H9 (cell line): ENCODE measurements around the gene TAGLN3. TPM values are rescaled to one million over a fixed set of nuclear protein-coding genes. Genes with fewer than 3 reads are reported as not detected.

Experiments used
- DNase-seq: peaks from one replicate; pipeline ENCODE4 v3.0.0-alpha.2; 2017
- H2AFZ ChIP-seq: one replicate; pipeline ENCODE4 v1.6.1; 2013; ENCODE audit warnings: mild to moderate bottlenecking, low read length, control low read depth, moderate library complexity
- H2AK5ac ChIP-seq: 2 replicates; pipeline ENCODE4 v1.6.1; 2013; ENCODE audit warnings: low read length, control low read depth, mixed read lengths; ENCODE audit not compliant: insufficient read length
- H2BK120ac ChIP-seq: one replicate; pipeline ENCODE4 v1.6.1; 2013; ENCODE audit warnings: low read depth, mild to moderate bottlenecking, low read length, control low read depth, inconsistent platforms; ENCODE audit not compliant: poor library complexity, severe bottlenecking
- H2BK12ac ChIP-seq: 2 replicates; pipeline ENCODE4 v1.6.1; 2013; ENCODE audit warnings: low read length, control low read depth, mixed read lengths, low read depth; ENCODE audit not compliant: insufficient read length
- H2BK15ac ChIP-seq: 2 replicates; pipeline ENCODE4 v1.6.1; 2013; ENCODE audit warnings: low read depth, low read length, control low read depth
- H2BK20ac ChIP-seq: one replicate; pipeline ENCODE4 v1.6.1; 2013; ENCODE audit warnings: low read depth, mild to moderate bottlenecking, low read length, control low read depth, inconsistent platforms; ENCODE audit not compliant: poor library complexity, severe bottlenecking
- H2BK5ac ChIP-seq: 2 replicates; pipeline ENCODE4 v1.6.1; 2013; ENCODE audit warnings: low read length, control low read depth, mixed read lengths; ENCODE audit not compliant: insufficient read length
- H3K14ac ChIP-seq: 2 replicates; pipeline ENCODE4 v1.6.1; 2013; ENCODE audit warnings: low read length, control low read depth; ENCODE audit not compliant: insufficient read depth
- H3K18ac ChIP-seq: 2 replicates; pipeline ENCODE4 v1.6.1; 2013; ENCODE audit warnings: low read depth, mild to moderate bottlenecking, mixed read lengths, low read length, control low read depth; ENCODE audit not compliant: insufficient read length
- H3K23ac ChIP-seq: 2 replicates; pipeline ENCODE4 v1.6.1; 2013; ENCODE audit warnings: low read length, control low read depth, mixed read lengths, low read depth; ENCODE audit not compliant: insufficient read length
- H3K23me2 ChIP-seq: 2 replicates; pipeline ENCODE4 v1.6.1; 2013; ENCODE audit warnings: low read depth, mild to moderate bottlenecking, mixed read lengths, low read length, control low read depth; ENCODE audit not compliant: insufficient read length, poor library complexity, severe bottlenecking
- H3K27ac ChIP-seq: 2 replicates; pipeline ENCODE4 v1.5.1; 2013; ENCODE audit warnings: low read length, control low read depth, mixed read lengths, low read depth; ENCODE audit not compliant: insufficient read length
- H3K27me3 ChIP-seq: 2 replicates; pipeline ENCODE4 v1.6.1; 2013; ENCODE audit warnings: low read length, control low read depth, inconsistent platforms; ENCODE audit not compliant: insufficient read depth
- H3K4ac ChIP-seq: 2 replicates; pipeline ENCODE4 v1.6.1; 2013; ENCODE audit warnings: low read depth, mild to moderate bottlenecking, control low read depth, inconsistent platforms, low read length, moderate library complexity
- H3K4me1 ChIP-seq: 2 replicates; pipeline ENCODE4 v1.6.1; 2013; ENCODE audit warnings: low read length, control low read depth, inconsistent platforms; ENCODE audit not compliant: insufficient read depth
- H3K4me2 ChIP-seq: 2 replicates; pipeline ENCODE4 v1.6.1; 2013; ENCODE audit warnings: low read length, control low read depth, mixed read lengths; ENCODE audit not compliant: insufficient read length, insufficient read depth
- H3K56ac ChIP-seq: 2 replicates; pipeline ENCODE4 v1.6.1; 2013; ENCODE audit warnings: low read depth, mild to moderate bottlenecking, mixed read lengths, low read length, control low read depth; ENCODE audit not compliant: insufficient read length
- H3K79me1 ChIP-seq: 2 replicates; pipeline ENCODE4 v1.6.1; 2013; ENCODE audit warnings: low read depth, mild to moderate bottlenecking, moderate library complexity, low read length, control low read depth, inconsistent platforms; ENCODE audit not compliant: insufficient read depth, poor library complexity, severe bottlenecking
- H3K79me2 ChIP-seq: 2 replicates; pipeline ENCODE4 v1.6.1; 2013; ENCODE audit warnings: low read length, control low read depth, inconsistent platforms; ENCODE audit not compliant: insufficient read depth
- H3K9ac ChIP-seq: 2 replicates; pipeline ENCODE4 v1.6.1; 2013; ENCODE audit warnings: low read length, control low read depth, mixed read lengths; ENCODE audit not compliant: insufficient read length; ENCODE audit errors: extremely low read depth
- H3K9me3 ChIP-seq: one replicate; pipeline ENCODE4 v1.6.1; 2013; ENCODE audit warnings: low read depth, low read length, inconsistent platforms; ENCODE audit not compliant: control insufficient read depth
- H3T11ph ChIP-seq: one replicate; pipeline ENCODE4 v1.6.1; 2013; ENCODE audit warnings: mild to moderate bottlenecking, low read length, control low read depth, inconsistent platforms
- H4K20me1 ChIP-seq: one replicate; pipeline ENCODE4 v1.6.1; 2013; ENCODE audit not compliant: control insufficient read depth, insufficient read length, insufficient read depth
- H4K5ac ChIP-seq: 2 replicates; pipeline ENCODE4 v1.6.1; 2013; ENCODE audit warnings: low read depth, mild to moderate bottlenecking, mixed read lengths, low read length, control low read depth; ENCODE audit not compliant: insufficient read length
- H4K8ac ChIP-seq: replicated peaks from 2 replicates; pipeline ENCODE4 v1.6.1; 2013; ENCODE audit warnings: low read length, control low read depth, mixed read lengths, low read depth; ENCODE audit not compliant: insufficient read length
- H4K91ac ChIP-seq: 2 replicates; pipeline ENCODE4 v1.6.1; 2013; ENCODE audit warnings: low read depth, mild to moderate bottlenecking, moderate library complexity, mixed read lengths, low read length, control low read depth; ENCODE audit not compliant: insufficient read length
- H3K27ac Mint-ChIP-seq, 3 experiments: 2 replicates in 2 of 3; 3 replicates in 1 of 3; pipeline ENCODE4 v1.8.0; 2020 to 2021; ENCODE audit warnings: mixed read lengths in 3 of 3, mild to moderate bottlenecking in 1 of 3, moderate library complexity in 1 of 3
- H3K27me3 Mint-ChIP-seq: 2 replicates; pipeline ENCODE4 v1.8.0; 2021; ENCODE audit warnings: low read depth, mild to moderate bottlenecking, moderate library complexity, mixed read lengths
- H3K36me3 Mint-ChIP-seq, 3 experiments: 2 replicates in 2 of 3; 3 replicates in 1 of 3; pipeline ENCODE4 v1.8.0; 2020 to 2021; ENCODE audit warnings: low read depth in 3 of 3, mixed read lengths in 3 of 3; ENCODE audit not compliant: insufficient read depth in 1 of 3
- H3K4me1 Mint-ChIP-seq, 2 experiments: 2 replicates each; pipeline ENCODE4 v1.8.0; 2020; ENCODE audit warnings: mixed read lengths in 2 of 2
- H3K4me3 Mint-ChIP-seq, 2 experiments: 2 replicates in 1 of 2; 3 replicates in 1 of 2; pipeline ENCODE4 v1.8.0; 2020 to 2021; ENCODE audit warnings: mild to moderate bottlenecking in 2 of 2, mixed read lengths in 2 of 2, moderate library complexity in 1 of 2
- H3K9me3 Mint-ChIP-seq, 2 experiments: 2 replicates in 1 of 2; 3 replicates in 1 of 2; pipeline ENCODE4 v1.8.0; 2020; ENCODE audit warnings: mild to moderate bottlenecking in 2 of 2, mixed read lengths in 2 of 2, moderate library complexity in 1 of 2
- WGBS: extraction: QIAGEN DNeasy Blood & Tissue Kit; methylation state at CpG from one replicate; pipeline ENCODE4 v1.1.7; 2013; ENCODE audit warnings: missing lambda C conversion rate, low lambda C conversion rate, mixed read lengths; ENCODE audit not compliant: insufficient read length; ENCODE audit errors: extremely low coverage; 5-methylcytosine and 5-hydroxymethylcytosine counted together
- total RNA-seq: library from RNA; stranded (reverse); gene quantifications from 2 replicates; pipeline ENCODE4 v1.2.1, GENCODE V29; 2021
- TF ChIP-seq, protein P1 (sequence below): fragments of 200-600 bp; sonication (generic); conservative IDR thresholded peaks from 3 replicates; pipeline ENCODE4 v1.8.0; 2021; ENCODE audit warnings: antibody characterized with exemption, mild to moderate bottlenecking

TAGLN3 gene
- total RNA-seq, 1 experiment from 2014 or later: 6.4 TPM

DNA sequence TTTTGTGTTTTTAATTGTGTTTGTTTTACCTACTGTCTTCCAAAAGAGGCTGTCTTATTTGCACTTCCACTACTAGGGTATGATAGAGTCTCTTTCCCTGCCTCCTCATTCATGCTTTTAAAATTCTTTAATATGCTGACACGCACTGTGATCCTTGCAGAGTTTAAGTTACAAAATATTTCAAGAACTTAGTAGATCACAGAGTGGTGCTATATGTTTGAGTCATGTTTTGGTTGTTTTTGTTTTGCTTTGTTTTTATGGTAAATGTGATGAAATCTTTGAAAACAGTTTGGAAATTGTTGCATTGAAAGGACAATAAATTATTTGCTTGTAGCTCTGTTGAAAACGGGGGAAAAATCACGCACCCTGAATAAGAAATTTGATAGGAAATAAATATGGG, 25.8 kb upstream of the TAGLN3 start:
- no peaks in the 10 kb centered on the region for H3K4me1 ChIP-seq
- TF ChIP-seq, protein P1, sequence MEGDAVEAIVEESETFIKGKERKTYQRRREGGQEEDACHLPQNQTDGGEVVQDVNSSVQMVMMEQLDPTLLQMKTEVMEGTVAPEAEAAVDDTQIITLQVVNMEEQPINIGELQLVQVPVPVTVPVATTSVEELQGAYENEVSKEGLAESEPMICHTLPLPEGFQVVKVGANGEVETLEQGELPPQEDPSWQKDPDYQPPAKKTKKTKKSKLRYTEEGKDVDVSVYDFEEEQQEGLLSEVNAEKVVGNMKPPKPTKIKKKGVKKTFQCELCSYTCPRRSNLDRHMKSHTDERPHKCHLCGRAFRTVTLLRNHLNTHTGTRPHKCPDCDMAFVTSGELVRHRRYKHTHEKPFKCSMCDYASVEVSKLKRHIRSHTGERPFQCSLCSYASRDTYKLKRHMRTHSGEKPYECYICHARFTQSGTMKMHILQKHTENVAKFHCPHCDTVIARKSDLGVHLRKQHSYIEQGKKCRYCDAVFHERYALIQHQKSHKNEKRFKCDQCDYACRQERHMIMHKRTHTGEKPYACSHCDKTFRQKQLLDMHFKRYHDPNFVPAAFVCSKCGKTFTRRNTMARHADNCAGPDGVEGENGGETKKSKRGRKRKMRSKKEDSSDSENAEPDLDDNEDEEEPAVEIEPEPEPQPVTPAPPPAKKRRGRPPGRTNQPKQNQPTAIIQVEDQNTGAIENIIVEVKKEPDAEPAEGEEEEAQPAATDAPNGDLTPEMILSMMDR: no peak
- no peak overlapping the region for H2BK5ac ChIP-seq
- H3K18ac ChIP-seq: no peak overlapping the region
- H3K27ac ChIP-seq: no peak overlapping the region
- DNase-seq: no peak
- no peaks in the 10 kb centered on the region for H4K20me1 ChIP-seq
- no peak overlapping the region for H3K14ac ChIP-seq
- no peak overlapping the region for H2BK15ac ChIP-seq
- no peaks in the 10 kb centered on the region for H3K27me3 ChIP-seq
- no peak overlapping the region for H2BK20ac ChIP-seq
- Mint-ChIP-seq H3K27ac (no peak overlapping the region), H3K27me3 (no peaks in the 10 kb centered on the region), H3K4me1 (no peaks in the 10 kb centered on the region), H3K9me3 (no peaks in the 10 kb centered on the region), H3K4me3 (no peak overlapping the region), H3K36me3 (no peaks in the 10 kb centered on the region; a peak in 1 of 7 replicates)
- H2BK120ac ChIP-seq: no peak overlapping the region
- no peak overlapping the region for H3K9ac ChIP-seq
- H3K4me2 ChIP-seq: no peak overlapping the region
- no peak overlapping the region for H3K4ac ChIP-seq
- no peak overlapping the region for H2AK5ac ChIP-seq
- H2AFZ ChIP-seq: no peak overlapping the region
- WGBS: no CpG with 5 or more reads among the region's 3 CpGs
- H4K91ac ChIP-seq: no peak overlapping the region
- no peaks in the 10 kb centered on the region for H3K9me3 ChIP-seq
- no peak overlapping the region for H4K8ac ChIP-seq
- H3T11ph ChIP-seq: no peak overlapping the region
- H3K79me1 ChIP-seq: no peaks in the 10 kb centered on the region
- no peak overlapping the region for H4K5ac ChIP-seq
- H3K23ac ChIP-seq: no peak overlapping the region
- H3K79me2 ChIP-seq: no peaks in the 10 kb centered on the region
- no peaks in the 10 kb centered on the region for H3K23me2 ChIP-seq
- H3K56ac ChIP-seq: no peak overlapping the region
- H2BK12ac ChIP-seq: no peak overlapping the region
